ENCODE measurements around the gene ATP6V1B1.

Gene ATP6V1B1

GRCh38 chr2:70941186-70941585, 5.5 kb downstream of the ATP6V1B1 start:
- no peak for TF ChIP-seq TCF12 (IDR thresholded peaks at IDR 0.05; ENCODE audit: low read depth)
- no peak for TF ChIP-seq RAD21 (IDR thresholded peaks at IDR 0.05; ENCODE audit: low read depth)
- no peak for TF ChIP-seq TAF1 (IDR thresholded peaks at IDR 0.05; ENCODE audit: low read depth)
- no peak for TF ChIP-seq EGR1 (IDR thresholded peaks at IDR 0.05)
- TF ChIP-seq CEBPB (IDR thresholded peaks at IDR 0.05), result no peak
- TF ChIP-seq ZBTB7A (IDR thresholded peaks at IDR 0.05; ENCODE audit: low read depth), result no peak
- no peak for TF ChIP-seq EP300 (IDR thresholded peaks at IDR 0.05; ENCODE audit: borderline replicate concordance)
- no peak for TF ChIP-seq NFIC (IDR thresholded peaks at IDR 0.05)
- TF ChIP-seq TEAD4 (IDR thresholded peaks at IDR 0.05), result no peak
- TF ChIP-seq CREB1 (IDR thresholded peaks at IDR 0.05; ENCODE audit: low read depth), result no peak
- TF ChIP-seq, protein P1, sequence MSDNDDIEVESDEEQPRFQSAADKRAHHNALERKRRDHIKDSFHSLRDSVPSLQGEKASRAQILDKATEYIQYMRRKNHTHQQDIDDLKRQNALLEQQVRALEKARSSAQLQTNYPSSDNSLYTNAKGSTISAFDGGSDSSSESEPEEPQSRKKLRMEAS (IDR thresholded peaks at IDR 0.05), result no peak
- TF ChIP-seq REST (IDR thresholded peaks at IDR 0.05; ENCODE audit: low read depth), result no peak
- TF ChIP-seq YY1 (IDR thresholded peaks at IDR 0.05; ENCODE audit: low read depth), result no peak
- TF ChIP-seq FOXM1 (IDR thresholded peaks at IDR 0.05; ENCODE audit: borderline replicate concordance, low read depth), result no peak
- TF ChIP-seq, protein P2, sequence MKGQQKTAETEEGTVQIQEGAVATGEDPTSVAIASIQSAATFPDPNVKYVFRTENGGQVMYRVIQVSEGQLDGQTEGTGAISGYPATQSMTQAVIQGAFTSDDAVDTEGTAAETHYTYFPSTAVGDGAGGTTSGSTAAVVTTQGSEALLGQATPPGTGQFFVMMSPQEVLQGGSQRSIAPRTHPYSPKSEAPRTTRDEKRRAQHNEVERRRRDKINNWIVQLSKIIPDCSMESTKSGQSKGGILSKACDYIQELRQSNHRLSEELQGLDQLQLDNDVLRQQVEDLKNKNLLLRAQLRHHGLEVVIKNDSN (IDR thresholded peaks at IDR 0.05), result no peak

DNA sequence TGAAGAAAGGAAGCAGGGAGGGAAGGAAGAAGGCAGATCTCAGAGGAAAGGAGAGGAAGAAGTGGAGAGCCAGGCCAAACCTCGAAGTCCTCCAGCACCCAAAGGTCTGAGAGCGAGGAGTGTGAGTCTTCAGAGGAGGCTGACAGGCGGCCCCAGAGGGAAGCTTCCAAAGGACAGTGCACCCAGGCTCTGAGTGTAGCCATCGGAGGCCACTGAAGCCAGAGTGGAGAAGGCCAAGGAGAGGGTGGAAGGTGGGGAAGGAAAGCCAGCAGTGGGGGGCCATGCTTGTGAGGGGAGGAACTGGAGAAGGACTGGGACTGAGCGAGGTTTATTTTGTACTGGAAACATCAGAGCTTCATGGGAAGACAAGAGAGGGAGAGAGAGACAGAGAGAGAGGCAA, 6.0 kb downstream of the ATP6V1B1 start:
- TF ChIP-seq, protein P1 (IDR thresholded peaks at IDR 0.05), result no peak
- TF ChIP-seq, protein P2 (IDR thresholded peaks at IDR 0.05), result no peak
- TF ChIP-seq CREB1 (IDR thresholded peaks at IDR 0.05; ENCODE audit: low read depth) (no peak), RAD21 (IDR thresholded peaks at IDR 0.05; ENCODE audit: low read depth) (no peak), ZBTB7A (IDR thresholded peaks at IDR 0.05; ENCODE audit: low read depth) (no peak)

GRCh38 chr2:70942396-70943204, 6.9 kb downstream of the ATP6V1B1 start:
- TF ChIP-seq, protein P2 (IDR thresholded peaks at IDR 0.05), result no peak
- no peak for TF ChIP-seq NFIC (IDR thresholded peaks at IDR 0.05)
- TF ChIP-seq ZBTB7A (IDR thresholded peaks at IDR 0.05; ENCODE audit: low read depth), result no peak

- TF ChIP-seq, protein P1 (IDR thresholded peaks at IDR 0.05), result no peak
- TF ChIP-seq EGR1 (IDR thresholded peaks at IDR 0.05), result no peak
- no peak for TF ChIP-seq FOXM1 (IDR thresholded peaks at IDR 0.05; ENCODE audit: borderline replicate concordance, low read depth)
- TF ChIP-seq REST (IDR thresholded peaks at IDR 0.05; ENCODE audit: low read depth), result no peak
- no peak for TF ChIP-seq RAD21 (IDR thresholded peaks at IDR 0.05; ENCODE audit: low read depth)
These were observed 7.6 kb downstream of the ATP6V1B1 start for GRCh38 chr2:70943205-70943871.

DNA sequence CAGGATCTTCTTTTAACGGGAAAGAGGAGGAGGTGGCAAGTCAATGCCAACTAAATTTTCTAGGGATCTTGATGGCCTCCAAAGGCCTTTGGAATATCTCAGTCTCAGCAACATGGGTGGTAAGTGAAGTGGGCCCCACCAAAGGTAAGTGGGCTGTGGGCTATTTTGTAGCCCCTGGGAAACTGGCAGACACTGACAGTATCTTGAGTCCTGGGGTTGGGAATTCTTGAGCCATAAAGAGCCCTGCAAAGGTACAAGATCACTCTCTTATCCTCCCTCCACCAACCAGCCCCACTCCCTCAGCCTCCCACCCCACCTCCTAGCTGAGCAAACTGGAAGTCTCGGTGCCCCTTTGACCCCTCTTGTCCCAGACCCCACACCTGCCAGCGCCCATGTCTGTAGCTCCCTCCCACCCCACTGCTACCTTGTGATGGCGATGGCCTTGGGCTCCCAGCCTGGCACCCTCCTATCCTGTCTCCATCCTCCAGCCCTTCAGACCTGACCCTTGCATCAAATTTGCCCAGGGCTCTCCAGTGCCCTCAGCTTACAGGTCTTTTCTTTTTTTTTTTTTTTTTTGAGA, 8.5 kb downstream of the ATP6V1B1 start:
- no peak for TF ChIP-seq RAD21 (IDR thresholded peaks at IDR 0.05; ENCODE audit: low read depth)
